CD14-positive monocyte (primary cell): ENCODE results near the gene SLC9A8. TPM values are rescaled to one million over a fixed set of nuclear protein-coding genes. Genes with fewer than 3 reads are reported as not detected.

ENCODE experiments used
- DNase-seq, 3 donors: peaks; one replicate each; pipeline ENCODE4 v3.0.0-alpha.2; 2011 to 2022
- H2AFZ ChIP-seq: 2 replicates; pipeline ENCODE4 v1.6.0; 2012; ENCODE audit warnings: mild to moderate bottlenecking, low read depth, low read length, inconsistent platforms; ENCODE audit not compliant: insufficient read depth, poor library complexity, severe bottlenecking
- H3K27ac ChIP-seq, 2 donors: 1 replicate in 1 of 2; 2 replicates in 1 of 2; pipeline ENCODE4 v1.5.1; 2012 to 2013; ENCODE audit warnings: low read length in 2 of 2, control low read depth in 1 of 2, inconsistent platforms in 1 of 2, low read depth in 1 of 2, mild to moderate bottlenecking in 1 of 2
- H3K27me3 ChIP-seq, 2 donors: one replicate each; pipeline versions ENCODE4 v1.6.0 to v1.6.1; 2011 to 2013; ENCODE audit warnings: low read length in 2 of 2; ENCODE audit not compliant: control insufficient read depth in 2 of 2, insufficient read depth in 2 of 2
- H3K36me3 ChIP-seq, 2 donors: replicated peaks in 1 of 2; 1 replicate in 1 of 2; 2 replicates in 1 of 2; pipeline versions ENCODE4 v1.5.1 to v1.6.1; 2012 to 2013; ENCODE audit warnings: low read length in 2 of 2, control low read depth in 1 of 2, inconsistent platforms in 1 of 2, mild to moderate bottlenecking in 1 of 2; ENCODE audit not compliant: insufficient read depth in 2 of 2, control insufficient read depth in 1 of 2
- H3K4me1 ChIP-seq, 2 donors: 1 replicate in 1 of 2; 2 replicates in 1 of 2; pipeline versions ENCODE4 v1.5.1 to v1.6.1; 2012 to 2013; ENCODE audit warnings: low read length in 2 of 2, control low read depth in 1 of 2, inconsistent platforms in 1 of 2, mild to moderate bottlenecking in 1 of 2, moderate library complexity in 1 of 2; ENCODE audit not compliant: insufficient read depth in 2 of 2, control insufficient read depth in 1 of 2
- H3K4me2 ChIP-seq: replicated peaks from 2 replicates; pipeline ENCODE3; 2012; ENCODE audit warnings: low read length, moderate library complexity, mild to moderate bottlenecking; ENCODE audit not compliant: poor library complexity, severe bottlenecking; ENCODE audit errors: extremely low read depth
- H3K4me3 ChIP-seq, 3 experiments: fragments of 200-600 bp in 1 of 3; sonication (generic) in 1 of 3; replicated peaks in 1 of 3; 1 replicate in 2 of 3; 2 replicates in 1 of 3; pipeline ENCODE4 v1.5.1; 2011 to 2013; ENCODE audit warnings: low read length in 3 of 3, mild to moderate bottlenecking in 3 of 3, control low read depth in 2 of 3, low read depth in 2 of 3, inconsistent platforms in 1 of 3, moderate library complexity in 1 of 3
- H3K79me2 ChIP-seq: 2 replicates; pipeline ENCODE4 v1.6.0; 2012; ENCODE audit warnings: mild to moderate bottlenecking, control low read depth, inconsistent platforms, low read length, moderate library complexity; ENCODE audit not compliant: insufficient read depth
- H3K9ac ChIP-seq: 2 replicates; pipeline ENCODE4 v1.6.0; 2017; ENCODE audit warnings: low read length, mild to moderate bottlenecking; ENCODE audit not compliant: insufficient read depth, poor library complexity, severe bottlenecking
- H3K9me3 ChIP-seq, 2 donors: replicated peaks in 1 of 2; 1 replicate in 1 of 2; 2 replicates in 1 of 2; pipeline versions ENCODE4 v1.5.1 to v1.6.1; 2012 to 2013; ENCODE audit warnings: low read length in 2 of 2, control low read depth in 1 of 2; ENCODE audit not compliant: control insufficient read depth in 1 of 2, insufficient read depth in 1 of 2
- H4K20me1 ChIP-seq: 2 replicates; pipeline ENCODE4 v1.6.0; 2012; ENCODE audit warnings: mild to moderate bottlenecking, low read length, control low read depth, moderate library complexity; ENCODE audit not compliant: insufficient read depth
- H3K27ac Mint-ChIP-seq, 7 donors: one replicate each; pipeline ENCODE4 v1.8.0; 2020; ENCODE audit warnings: mild to moderate bottlenecking in 7 of 7, mixed read lengths in 7 of 7, moderate library complexity in 6 of 7, inconsistent platforms in 2 of 7
- H3K27me3 Mint-ChIP-seq, 3 donors: one replicate each; pipeline ENCODE4 v1.8.0; 2021 to 2022; ENCODE audit warnings: low read depth in 3 of 3, mild to moderate bottlenecking in 3 of 3, mixed read lengths in 3 of 3, moderate library complexity in 3 of 3, inconsistent platforms in 1 of 3
- H3K36me3 Mint-ChIP-seq, 2 donors: one replicate each; pipeline ENCODE4 v1.8.0; 2020; ENCODE audit warnings: mixed read lengths in 2 of 2, inconsistent platforms in 1 of 2, mild to moderate bottlenecking in 1 of 2
- H3K4me1 Mint-ChIP-seq: one replicate; pipeline ENCODE4 v1.8.0; 2020; ENCODE audit warnings: mild to moderate bottlenecking, mixed read lengths
- H3K4me3 Mint-ChIP-seq, 2 donors: one replicate each; pipeline ENCODE4 v1.8.0; 2020; ENCODE audit warnings: mild to moderate bottlenecking in 2 of 2, mixed read lengths in 2 of 2, moderate library complexity in 1 of 2
- H3K9me3 Mint-ChIP-seq, 7 donors: one replicate each; pipeline ENCODE4 v1.8.0; 2020 to 2022; ENCODE audit warnings: mixed read lengths in 7 of 7, mild to moderate bottlenecking in 6 of 7, moderate library complexity in 6 of 7, inconsistent platforms in 2 of 7
- WGBS: methylation state at CpG from one replicate; pipeline ENCODE4 v1.1.5; 2013; ENCODE audit warnings: missing lambda C conversion rate; ENCODE audit not compliant: insufficient coverage; 5-methylcytosine and 5-hydroxymethylcytosine counted together
- intact Hi-C, 2 donors: fragments of 100-400 bp; cut with micrococcal nuclease; formaldehyde crosslinking; loops; one replicate each; pipeline versions ENCODE4 v1.15.0 to v1.15.1; 2023
- polyA plus RNA-seq, 3 donors: library from polyadenylated mRNA; depleted of rRNA in 1 of 3; unstranded in 2 of 3; stranded (reverse) in 1 of 3; fragments of 300-500 nt in 2 of 3; fragments of >200 nt in 1 of 3; fragmentation: Illumina TruSeq in 2 of 3; gene quantifications; 1 replicate in 2 of 3; 2 replicates in 1 of 3; pipeline ENCODE4 v1.2.3, GENCODE V29; 2012 to 2021
- TF ChIP-seq, protein P1 (sequence below): fragments of 200-600 bp; IDR thresholded peaks from one replicate; pipeline ENCODE4 v1.8.0; 2022; ENCODE audit warnings: antibody characterized with exemption, mild to moderate bottlenecking

Gene SLC9A8
- polyA plus RNA-seq, 3 donors = 3.0 to 14.6 (median 3.3) TPM

- Mint-ChIP-seq H3K9me3 (peaks cover 0 to 7% (median 0%) of the 10 kb centered on the region in 7 donors), H3K4me3 (no peak overlapping the region), H3K27me3 (peaks cover 1 to 10% (median 2%) of the 10 kb centered on the region in 3 donors), H3K4me1 (peaks cover 55% of the 10 kb centered on the region), H3K36me3 (peaks cover 0 to 3% of the 10 kb centered on the region in 2 donors), H3K27ac (peak overlapping the region in 6 of 7 donors; percentile 25 to 91 (median 82))
- intact Hi-C loops = loop anchor here in 1 of 2 donors (5.0 kb wide), 1 partner anchor 75 kb away; the partner anchor contains the start of gene B4GALT5
- H3K9me3 ChIP-seq = no peaks in the 10 kb centered on the region
- TF ChIP-seq, protein P1, sequence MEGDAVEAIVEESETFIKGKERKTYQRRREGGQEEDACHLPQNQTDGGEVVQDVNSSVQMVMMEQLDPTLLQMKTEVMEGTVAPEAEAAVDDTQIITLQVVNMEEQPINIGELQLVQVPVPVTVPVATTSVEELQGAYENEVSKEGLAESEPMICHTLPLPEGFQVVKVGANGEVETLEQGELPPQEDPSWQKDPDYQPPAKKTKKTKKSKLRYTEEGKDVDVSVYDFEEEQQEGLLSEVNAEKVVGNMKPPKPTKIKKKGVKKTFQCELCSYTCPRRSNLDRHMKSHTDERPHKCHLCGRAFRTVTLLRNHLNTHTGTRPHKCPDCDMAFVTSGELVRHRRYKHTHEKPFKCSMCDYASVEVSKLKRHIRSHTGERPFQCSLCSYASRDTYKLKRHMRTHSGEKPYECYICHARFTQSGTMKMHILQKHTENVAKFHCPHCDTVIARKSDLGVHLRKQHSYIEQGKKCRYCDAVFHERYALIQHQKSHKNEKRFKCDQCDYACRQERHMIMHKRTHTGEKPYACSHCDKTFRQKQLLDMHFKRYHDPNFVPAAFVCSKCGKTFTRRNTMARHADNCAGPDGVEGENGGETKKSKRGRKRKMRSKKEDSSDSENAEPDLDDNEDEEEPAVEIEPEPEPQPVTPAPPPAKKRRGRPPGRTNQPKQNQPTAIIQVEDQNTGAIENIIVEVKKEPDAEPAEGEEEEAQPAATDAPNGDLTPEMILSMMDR = peak; percentile 41
- DNase-seq = no peak
- WGBS = no CpG with 5 or more reads among the region's 7 CpGs
- no peak overlapping the region for H3K4me2 ChIP-seq
- peaks cover 42 to 45% of the 10 kb centered on the region in 2 donors for H3K4me1 ChIP-seq
- H3K9ac ChIP-seq = no peak overlapping the region
- H3K79me2 ChIP-seq = no peaks in the 10 kb centered on the region
- no peaks in the 10 kb centered on the region for H4K20me1 ChIP-seq
- no peaks in the 10 kb centered on the region for H3K36me3 ChIP-seq
- peak overlapping the region in 1 of 2 donors; percentile 56 for H3K27ac ChIP-seq
- no peak overlapping the region for H2AFZ ChIP-seq
- H3K4me3 ChIP-seq = peak overlapping the region in 1 of 3 experiments; percentile 68
- H3K27me3 ChIP-seq = no peaks in the 10 kb centered on the region
These were observed 25.8 kb upstream of the SLC9A8 start for GRCh38 chr20:49786668-49787370.

- H3K9me3 Mint-ChIP-seq = peaks cover 0 to 7% (median 0%) of the 10 kb centered on the region in 7 donors
- Histone ChIP-seq H3K4me3 (no peak overlapping the region), H3K9me3 (no peaks in the 10 kb centered on the region), H3K36me3 (no peaks in the 10 kb centered on the region), H3K27me3 (no peaks in the 10 kb centered on the region), H3K4me1 (peaks cover 40 to 47% of the 10 kb centered on the region in 2 donors), H3K4me2 (no peak overlapping the region), H3K9ac (no peak overlapping the region), H2AFZ (no peak overlapping the region), H4K20me1 (no peaks in the 10 kb centered on the region), H3K27ac (no peak overlapping the region), H3K79me2 (no peaks in the 10 kb centered on the region)
- WGBS = 63% methylated on average over 4 of the region's 9 CpGs
- peak overlapping the region in 2 of 7 donors; percentile 79 to 90 for H3K27ac Mint-ChIP-seq
- intact Hi-C loops = loop anchor here in 1 of 2 donors (2.0 to 5.0 kb wide), 2 partner anchors 25 to 75 kb away; partner anchors contain the start of genes B4GALT5 and SLC9A8
- TF ChIP-seq, protein P1 = no peak
- peaks cover 1 to 12% (median 2%) of the 10 kb centered on the region in 3 donors for H3K27me3 Mint-ChIP-seq
- H3K4me1 Mint-ChIP-seq = peaks cover 59% of the 10 kb centered on the region
- H3K36me3 Mint-ChIP-seq = peaks cover 0 to 3% of the 10 kb centered on the region in 2 donors
- H3K4me3 Mint-ChIP-seq = no peak overlapping the region
- DNase-seq = no peak
These were observed 25.0 kb upstream of the SLC9A8 start for GRCh38 chr20:49787371-49788357.
